AG04450 (cell line): ENCODE measurements around the gene KHDC4. TPM values are rescaled to one million over a fixed set of nuclear protein-coding genes. Genes with fewer than 3 reads are reported as not detected.

ENCODE experiments used
- CTCF ChIA-PET: fragments of 300-600, 350-600 bp; formaldehyde crosslinking; extraction: SDS; loops from one replicate; lab custom pipeline; 2022; ENCODE audit warnings: antibody characterized with exemption, inconsistent platforms; lab: Charles Lee
- POLR2A ChIA-PET: fragments of 350-600 bp; formaldehyde crosslinking; extraction: SDS; loops from one replicate; lab custom pipeline; 2021; ENCODE audit warnings: antibody characterized with exemption, inconsistent platforms; lab: Yijun Ruan, JAX
- DNase-seq: peaks from one replicate; pipeline ENCODE4 v3.0.0-alpha.2; 2011; ENCODE audit warnings: low read depth, low spot score
- H3K27ac ChIP-seq: one replicate; pipeline ENCODE4 v1.5.1; 2012; ENCODE audit warnings: low read depth, low read length, control low read depth
- H3K27me3 ChIP-seq: one replicate; pipeline ENCODE4 v1.6.0; 2012; ENCODE audit warnings: low read length; ENCODE audit not compliant: control insufficient read depth, insufficient read depth
- H3K4me3 ChIP-seq: 2 replicates; pipeline ENCODE4 v1.5.1; 2011; ENCODE audit warnings: mild to moderate bottlenecking, low read depth, low read length, control low read depth
- H3K9me3 ChIP-seq: 2 replicates; pipeline ENCODE4 v1.5.1; 2012; ENCODE audit warnings: low read length; ENCODE audit not compliant: control insufficient read depth, insufficient read depth
- polyA plus RNA-seq: library from polyadenylated mRNA; depleted of rRNA; stranded (reverse); fragments of >200 nt; gene quantifications from 2 replicates; pipeline ENCODE4 v1.2.3, GENCODE V29; 2011
- TF ChIP-seq, protein P1 (sequence below): IDR thresholded peaks from 2 replicates; pipeline ENCODE4 v1.5.1; 2011; ENCODE audit warnings: low read depth, low read length, control low read depth, inconsistent platforms

The KHDC4 gene
- polyA plus RNA-seq, 1 experiment: 39.0 TPM

DNA sequence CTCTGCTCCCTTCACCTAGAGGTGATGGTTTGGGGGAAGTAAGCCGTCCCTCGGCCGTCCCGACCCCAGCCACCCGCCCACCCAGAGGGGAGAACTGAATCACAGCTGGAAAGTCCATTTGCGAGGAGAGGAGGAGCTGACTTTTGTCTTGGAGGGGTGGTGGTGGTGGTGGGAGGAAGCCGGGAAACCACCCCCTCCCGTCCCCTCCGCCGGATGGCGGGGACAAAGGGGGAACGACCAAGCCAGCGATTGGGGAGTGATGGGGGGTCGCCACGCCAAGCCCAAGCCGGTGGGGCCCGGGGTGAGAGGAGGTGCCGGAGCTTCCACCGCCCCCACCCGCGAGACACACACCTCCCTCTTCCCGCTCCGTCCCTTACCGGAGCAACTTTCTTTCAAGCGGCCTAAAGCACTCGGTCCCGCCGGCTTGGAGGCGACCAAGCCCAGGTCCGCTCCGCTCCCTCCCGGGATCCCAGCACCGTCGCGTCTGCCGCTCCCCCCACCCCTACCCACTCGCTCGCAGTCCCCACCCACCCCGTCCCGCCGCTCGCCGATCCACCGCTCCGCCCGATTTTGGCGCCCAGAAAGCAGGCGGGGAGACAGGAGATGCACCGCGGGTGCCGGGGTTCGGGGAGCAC lies 43.6 kb upstream of the KHDC4 start:
- Histone ChIP-seq H3K9me3 (peaks cover 3% of the 10 kb centered on the region; the same call in 1 of the 2 replicates), H3K27ac (peak overlapping the region; percentile 92), H3K4me3 (peak overlapping the region; percentile 85), H3K27me3 (no peaks in the 10 kb centered on the region)
- POLR2A ChIA-PET: interaction anchor here (0.6 to 3.5 kb wide), 8 partner anchors 7 to 44 kb away, joined by 3 to 46 read pairs (median 4); partner anchors contain the start of gene KHDC4
- TF ChIP-seq, protein P1, sequence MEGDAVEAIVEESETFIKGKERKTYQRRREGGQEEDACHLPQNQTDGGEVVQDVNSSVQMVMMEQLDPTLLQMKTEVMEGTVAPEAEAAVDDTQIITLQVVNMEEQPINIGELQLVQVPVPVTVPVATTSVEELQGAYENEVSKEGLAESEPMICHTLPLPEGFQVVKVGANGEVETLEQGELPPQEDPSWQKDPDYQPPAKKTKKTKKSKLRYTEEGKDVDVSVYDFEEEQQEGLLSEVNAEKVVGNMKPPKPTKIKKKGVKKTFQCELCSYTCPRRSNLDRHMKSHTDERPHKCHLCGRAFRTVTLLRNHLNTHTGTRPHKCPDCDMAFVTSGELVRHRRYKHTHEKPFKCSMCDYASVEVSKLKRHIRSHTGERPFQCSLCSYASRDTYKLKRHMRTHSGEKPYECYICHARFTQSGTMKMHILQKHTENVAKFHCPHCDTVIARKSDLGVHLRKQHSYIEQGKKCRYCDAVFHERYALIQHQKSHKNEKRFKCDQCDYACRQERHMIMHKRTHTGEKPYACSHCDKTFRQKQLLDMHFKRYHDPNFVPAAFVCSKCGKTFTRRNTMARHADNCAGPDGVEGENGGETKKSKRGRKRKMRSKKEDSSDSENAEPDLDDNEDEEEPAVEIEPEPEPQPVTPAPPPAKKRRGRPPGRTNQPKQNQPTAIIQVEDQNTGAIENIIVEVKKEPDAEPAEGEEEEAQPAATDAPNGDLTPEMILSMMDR: no peak
- CTCF ChIA-PET: interaction anchor here (0.7 to 1.9 kb wide), 6 partner anchors 8 to 54 kb away, joined by 3 to 5 read pairs (median 3); no protein-coding TSS in a partner anchor
- DNase-seq: no peak

DNA sequence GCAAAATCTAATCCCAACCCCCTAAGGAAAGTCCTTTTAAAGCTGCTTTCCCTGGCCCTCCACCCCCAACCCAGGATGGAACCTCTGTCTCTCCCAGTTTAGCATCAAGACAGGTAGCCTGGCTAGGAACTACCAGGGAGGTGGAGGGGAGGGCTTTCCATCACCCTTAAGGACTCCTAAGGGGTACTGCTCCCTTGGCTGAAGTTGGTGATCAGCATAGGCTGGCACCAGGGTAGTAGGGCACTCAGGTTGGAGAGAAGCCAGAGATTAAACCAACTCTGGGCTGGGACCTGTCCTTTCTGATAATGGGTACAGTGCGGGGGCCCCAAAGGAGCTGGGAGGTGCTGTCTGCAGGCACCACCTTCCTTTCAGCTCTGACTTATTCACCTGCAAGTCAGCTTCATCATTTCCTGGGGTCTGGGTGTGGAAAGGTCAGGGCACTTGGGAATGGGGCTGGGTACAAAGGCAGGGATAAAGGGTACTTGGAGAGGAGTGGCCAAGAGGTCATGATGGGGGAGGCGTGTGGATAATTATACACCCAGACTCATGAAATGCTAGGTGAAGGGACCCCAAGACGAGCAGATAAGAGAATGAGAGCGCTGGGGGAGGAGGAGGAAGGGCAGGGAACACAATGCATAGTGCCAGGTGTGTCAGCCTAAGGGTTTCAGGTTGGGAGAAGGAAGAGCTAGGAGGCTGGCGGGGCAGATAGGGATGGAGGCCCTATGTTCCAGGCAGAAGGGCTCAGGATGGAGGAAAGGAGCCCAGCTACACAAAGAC lies 42.9 kb upstream of the KHDC4 start:
- peak overlapping the region; percentile 85 for H3K4me3 ChIP-seq
- DNase-seq: no peak
- POLR2A ChIA-PET: interaction anchor here (0.6 to 3.5 kb wide), 11 partner anchors 9 to 76 kb away, joined by 3 to 46 read pairs (median 6); partner anchors contain the start of genes KHDC4 and UBQLN4
- no peaks in the 10 kb centered on the region for H3K27me3 ChIP-seq
- CTCF ChIA-PET: interaction anchor here (0.7 to 1.9 kb wide), 2 partner anchors 10 to 39 kb away, joined by 5 to 6 read pairs; no protein-coding TSS in a partner anchor
- TF ChIP-seq, protein P1: no peak
- H3K9me3 ChIP-seq: peaks cover 3% of the 10 kb centered on the region; the same call in 1 of the 2 replicates
- H3K27ac ChIP-seq: peak overlapping the region; percentile 92

DNA sequence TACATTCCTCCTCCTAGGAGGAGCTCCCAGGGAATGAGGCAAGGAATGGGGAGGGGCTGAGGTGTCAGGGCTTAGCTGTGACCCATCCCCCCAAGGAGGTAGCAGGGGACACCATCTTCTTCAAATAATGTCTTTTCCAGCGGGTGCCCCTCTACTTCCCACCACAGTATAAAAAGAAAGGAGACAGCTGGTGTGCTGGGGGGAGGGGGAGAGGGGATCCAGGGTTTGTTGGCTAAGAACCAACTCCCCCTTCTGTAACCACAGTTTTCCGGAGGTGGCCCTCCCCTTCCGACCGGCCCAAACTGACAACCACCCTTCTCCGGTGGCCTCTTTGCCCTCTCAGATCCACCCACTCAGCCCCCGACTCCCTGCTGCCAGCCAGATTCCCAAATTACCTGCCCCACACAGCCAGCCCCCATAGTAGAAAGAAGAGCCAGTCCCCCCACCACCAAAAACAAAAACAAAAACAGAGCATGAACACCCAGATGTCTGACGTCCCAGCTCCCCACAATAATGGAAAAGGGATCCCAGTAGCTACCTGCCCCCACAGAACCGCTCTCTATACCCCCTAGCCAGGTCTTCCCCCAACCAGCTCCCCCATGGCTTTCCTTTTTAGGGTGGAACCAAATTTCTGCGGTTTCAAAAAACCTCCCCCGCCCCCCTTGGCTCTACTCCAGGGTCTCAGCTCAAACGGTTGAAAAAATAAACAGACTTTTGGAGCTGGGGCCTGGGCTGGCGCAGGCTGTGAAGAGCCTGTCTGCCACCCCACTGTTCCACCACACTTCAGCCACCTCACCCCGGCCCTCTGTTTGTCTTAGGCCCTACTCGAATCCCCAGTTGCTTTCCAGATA lies 42.1 kb upstream of the KHDC4 start:
- CTCF ChIA-PET: interaction anchor here (0.7 to 1.9 kb wide), 4 partner anchors 9 to 803 kb away, joined by 3 to 6 read pairs (median 4); partner anchors contain the start of gene KRTCAP2
- TF ChIP-seq, protein P1: no peak
- Histone ChIP-seq H3K4me3 (peak overlapping the region; percentile 85), H3K9me3 (peaks cover 3% of the 10 kb centered on the region; the same call in 1 of the 2 replicates), H3K27ac (peak overlapping the region; percentile 92), H3K27me3 (no peaks in the 10 kb centered on the region)
- POLR2A ChIA-PET: interaction anchor here (0.6 to 3.5 kb wide), 10 partner anchors 8 to 77 kb away, joined by 3 to 46 read pairs (median 6); partner anchors contain the start of genes KHDC4 and UBQLN4
- peak; percentile 54 for DNase-seq

DNA sequence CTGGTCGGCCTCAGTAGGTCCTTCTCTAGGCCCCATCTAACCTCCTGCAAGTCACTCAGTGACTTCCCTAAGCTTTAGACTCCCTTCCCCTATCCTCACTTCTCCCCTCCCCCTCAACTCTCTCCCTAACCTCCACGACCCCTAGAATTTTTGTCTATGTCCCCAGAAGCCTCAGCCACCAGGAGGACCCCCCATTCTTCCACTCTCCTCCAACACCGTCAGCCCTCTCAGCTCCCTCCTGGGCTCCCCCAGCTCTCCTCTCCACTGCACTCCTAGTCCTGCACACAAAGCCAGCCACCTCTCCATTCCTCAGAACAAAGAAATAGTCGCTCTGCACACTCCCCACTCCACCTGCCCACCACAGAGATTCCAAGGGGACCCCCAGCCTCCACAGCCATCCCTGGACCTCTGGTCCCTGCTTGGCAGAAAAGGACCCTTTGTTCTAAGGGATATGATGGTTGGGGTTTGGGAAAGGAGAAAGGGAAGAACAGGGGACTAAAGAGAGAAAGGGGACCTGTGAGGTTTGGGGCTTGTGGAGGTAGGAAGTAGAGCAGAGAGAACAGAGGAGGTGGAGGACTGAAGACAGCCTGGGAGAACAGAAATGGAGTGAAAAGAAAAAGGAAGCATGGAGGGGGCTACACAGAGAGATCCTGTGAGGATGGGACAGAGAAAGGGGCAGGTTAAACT lies 41.3 kb upstream of the KHDC4 start:
- Histone ChIP-seq H3K27me3 (no peaks in the 10 kb centered on the region), H3K9me3 (peaks cover 3% of the 10 kb centered on the region; the same call in 1 of the 2 replicates), H3K4me3 (peak overlapping the region; percentile 85), H3K27ac (peak overlapping the region; percentile 39)
- TF ChIP-seq, protein P1: no peak
- POLR2A ChIA-PET: interaction anchor here (0.6 to 2.0 kb wide), 4 partner anchors 8 to 37 kb away, joined by 3 to 11 read pairs (median 6); no protein-coding TSS in a partner anchor
- no peak for DNase-seq
- CTCF ChIA-PET: interaction anchor here (1.0 to 1.3 kb wide), 2 partner anchors 91 to 803 kb away, joined by 3 read pairs; partner anchors contain the start of gene KRTCAP2
